ENCODE data around the gene SHE. TPM values are rescaled to one million over a fixed set of nuclear protein-coding genes. Genes with fewer than 3 reads are reported as not detected.

Gene SHE
- total RNA-seq, 1 experiment from 2014 or later = 0.11 TPM

DNA sequence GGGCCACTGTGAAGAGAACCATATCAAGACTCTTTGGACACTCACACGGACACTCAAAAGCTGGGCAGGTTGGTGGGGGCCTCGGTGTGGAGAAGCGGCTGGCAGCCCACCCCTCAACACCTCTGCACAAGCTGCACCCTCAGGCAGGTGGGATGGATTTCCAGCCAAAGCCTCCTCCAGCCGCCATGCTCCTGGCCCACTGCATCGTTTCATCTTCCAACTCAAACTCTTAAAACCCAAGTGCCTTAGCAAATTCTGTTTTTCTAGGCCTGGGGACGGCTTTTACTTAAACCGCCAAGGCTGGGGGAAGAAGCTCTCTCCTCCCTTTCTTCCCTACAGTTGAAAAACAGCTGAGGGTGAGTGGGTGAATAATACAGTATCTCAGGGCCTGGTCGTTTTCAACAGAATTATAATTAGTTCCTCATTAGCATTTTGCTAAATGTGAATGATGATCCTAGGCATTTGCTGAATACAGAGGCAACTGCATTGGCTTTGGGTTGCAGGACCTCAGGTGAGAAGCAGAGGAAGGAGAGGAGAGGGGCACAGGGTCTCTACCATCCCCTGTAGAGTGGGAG is 36.5 kb downstream of the SHE start:
- in situ Hi-C loops (cut with HindIII; ENCODE audit: low pct_unique_long_range_greater_than_20kb, low sequenced_read_pairs) = no loop called here
- DNase-seq (ENCODE audit: low read depth, low spot score) = no peak

DNA sequence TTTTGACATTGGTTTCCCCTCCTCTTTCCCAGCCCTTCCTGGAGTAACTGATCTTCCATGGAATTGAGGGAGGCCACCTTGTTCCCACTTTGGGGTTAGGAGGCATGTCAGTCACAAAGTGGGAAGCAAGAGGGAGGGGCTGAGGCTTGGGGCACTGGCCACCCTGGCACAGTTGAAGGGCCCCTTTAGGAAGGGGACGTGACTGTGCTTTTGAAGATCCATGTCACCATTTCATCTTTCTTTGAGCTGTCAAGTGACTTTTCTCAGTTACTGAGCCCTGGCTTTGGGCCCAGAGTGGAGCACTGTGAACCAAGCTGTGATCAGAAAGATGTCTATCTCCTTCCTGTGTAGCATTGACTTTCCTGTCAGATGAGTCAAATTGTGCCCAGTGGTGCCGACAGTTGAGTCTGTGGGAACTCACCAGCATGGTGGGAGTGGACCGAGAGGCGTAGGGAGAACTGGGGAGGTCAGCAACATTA is 38.7 kb downstream of the SHE start:
- no peak for DNase-seq (ENCODE audit: low read depth, low spot score)
- in situ Hi-C loops (cut with HindIII; ENCODE audit: low pct_unique_long_range_greater_than_20kb, low sequenced_read_pairs) = no loop called here

DNA sequence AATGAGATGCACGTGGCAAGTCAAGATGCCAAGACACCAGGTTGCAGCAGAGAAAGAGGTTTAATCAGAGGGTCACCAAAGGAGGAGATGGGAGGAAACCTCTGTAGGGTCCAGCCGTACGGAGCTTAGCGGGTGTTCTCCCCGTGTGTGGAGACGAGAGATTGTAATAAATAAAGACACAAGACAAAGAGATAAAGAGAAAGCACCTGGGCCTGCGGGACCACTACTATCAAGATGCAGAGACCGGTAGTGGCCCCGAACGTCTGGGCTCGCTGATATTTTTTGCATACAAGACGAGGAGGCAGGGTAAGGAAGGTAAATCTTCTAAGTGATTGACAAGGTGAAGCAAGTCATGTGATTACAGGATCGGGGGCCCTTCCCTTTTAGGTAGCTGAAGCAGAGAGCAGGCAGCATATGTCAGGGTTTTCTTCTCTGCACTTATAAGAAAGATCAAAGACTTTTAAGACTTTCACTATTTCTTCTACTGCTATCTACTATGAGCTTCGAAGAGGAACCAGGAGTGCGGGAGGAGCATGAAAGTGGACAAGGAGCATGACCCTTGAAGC is 41.4 kb downstream of the SHE start:
- in situ Hi-C loops (cut with HindIII; ENCODE audit: low pct_unique_long_range_greater_than_20kb, low sequenced_read_pairs) = no loop called here
- no peak for DNase-seq (ENCODE audit: low read depth, low spot score)

DNA sequence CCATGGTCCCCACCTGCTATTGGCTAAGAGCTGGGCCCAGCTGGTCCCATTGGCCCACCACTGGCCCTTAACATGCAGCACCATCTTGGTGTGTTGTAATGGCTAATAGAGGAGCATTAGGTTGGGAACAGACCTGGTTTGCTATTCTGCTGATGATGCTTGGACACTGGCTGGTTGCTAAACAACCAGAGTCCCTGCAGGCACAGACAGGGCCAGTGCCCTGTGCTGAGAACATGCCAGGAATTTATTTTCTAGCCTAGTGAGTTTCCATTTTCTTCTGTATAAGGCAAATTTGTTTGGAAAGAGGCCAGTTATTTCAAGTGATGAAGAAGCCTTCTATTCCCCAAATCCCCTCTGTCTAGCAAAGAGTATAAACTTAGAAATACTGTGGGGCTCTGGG is 43.1 kb downstream of the SHE start:
- in situ Hi-C loops (cut with HindIII; ENCODE audit: low pct_unique_long_range_greater_than_20kb, low sequenced_read_pairs) = no loop called here
- no peak for DNase-seq (ENCODE audit: low read depth, low spot score)

DNA sequence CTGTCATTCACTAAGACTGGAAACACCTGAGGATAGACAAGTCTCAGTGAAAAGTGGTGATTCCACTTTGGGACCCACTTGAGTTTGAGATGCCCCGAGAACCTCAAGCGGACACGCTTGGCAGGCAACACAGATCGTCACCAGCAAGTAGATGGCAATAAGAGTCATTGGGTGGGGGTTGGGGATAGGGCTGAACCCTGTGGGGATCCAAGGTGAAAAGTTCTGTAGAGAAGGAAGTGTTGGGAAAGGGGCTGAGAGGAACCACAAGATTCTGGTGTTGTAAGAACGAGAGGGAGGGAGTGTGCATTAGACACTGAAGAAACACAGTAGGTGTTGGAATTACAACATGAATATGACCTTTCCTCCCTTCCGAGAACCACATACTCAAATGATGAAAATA is 45.6 kb downstream of the SHE start:
- in situ Hi-C loops (cut with HindIII; ENCODE audit: low pct_unique_long_range_greater_than_20kb, low sequenced_read_pairs) = no loop called here
- no peak for DNase-seq (ENCODE audit: low read depth, low spot score)

DNA sequence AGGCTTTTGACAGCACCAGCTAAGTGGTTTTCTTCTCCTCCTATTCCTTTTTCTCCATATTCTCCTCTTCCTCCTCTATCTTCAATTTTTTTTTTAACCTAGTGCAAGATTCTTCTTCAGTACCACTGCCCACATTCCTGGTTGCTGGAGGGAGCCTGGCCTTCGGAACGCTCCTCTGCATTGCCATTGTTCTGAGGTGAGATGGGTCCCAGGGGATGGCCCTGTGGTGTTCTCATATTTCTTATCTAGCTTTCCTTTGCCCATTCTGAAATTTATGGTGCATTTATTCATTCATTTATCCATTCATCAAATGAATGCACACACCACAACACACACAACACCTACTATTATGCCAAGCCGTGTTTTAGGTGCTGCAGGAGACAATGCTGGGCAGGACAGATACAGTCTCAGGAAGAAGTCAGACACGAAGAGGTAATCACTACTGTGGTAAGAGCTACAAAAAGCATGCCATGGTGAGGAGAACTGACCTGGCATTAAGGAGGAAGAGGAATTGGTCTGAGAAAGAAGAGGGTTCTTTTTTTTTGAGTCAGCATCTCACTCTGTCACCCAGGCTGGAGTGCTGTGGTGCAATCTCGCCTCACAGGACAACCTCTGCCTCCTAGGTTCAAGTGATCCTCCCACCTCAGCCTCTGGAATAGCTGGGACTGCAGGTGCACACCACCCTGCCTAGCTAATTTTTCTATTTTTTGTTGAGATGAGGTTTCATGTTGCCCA is 47.7 kb downstream of the SHE start:
- in situ Hi-C loops (cut with HindIII; ENCODE audit: low pct_unique_long_range_greater_than_20kb, low sequenced_read_pairs) = no loop called here
- no peak for DNase-seq (ENCODE audit: low read depth, low spot score)

DNA sequence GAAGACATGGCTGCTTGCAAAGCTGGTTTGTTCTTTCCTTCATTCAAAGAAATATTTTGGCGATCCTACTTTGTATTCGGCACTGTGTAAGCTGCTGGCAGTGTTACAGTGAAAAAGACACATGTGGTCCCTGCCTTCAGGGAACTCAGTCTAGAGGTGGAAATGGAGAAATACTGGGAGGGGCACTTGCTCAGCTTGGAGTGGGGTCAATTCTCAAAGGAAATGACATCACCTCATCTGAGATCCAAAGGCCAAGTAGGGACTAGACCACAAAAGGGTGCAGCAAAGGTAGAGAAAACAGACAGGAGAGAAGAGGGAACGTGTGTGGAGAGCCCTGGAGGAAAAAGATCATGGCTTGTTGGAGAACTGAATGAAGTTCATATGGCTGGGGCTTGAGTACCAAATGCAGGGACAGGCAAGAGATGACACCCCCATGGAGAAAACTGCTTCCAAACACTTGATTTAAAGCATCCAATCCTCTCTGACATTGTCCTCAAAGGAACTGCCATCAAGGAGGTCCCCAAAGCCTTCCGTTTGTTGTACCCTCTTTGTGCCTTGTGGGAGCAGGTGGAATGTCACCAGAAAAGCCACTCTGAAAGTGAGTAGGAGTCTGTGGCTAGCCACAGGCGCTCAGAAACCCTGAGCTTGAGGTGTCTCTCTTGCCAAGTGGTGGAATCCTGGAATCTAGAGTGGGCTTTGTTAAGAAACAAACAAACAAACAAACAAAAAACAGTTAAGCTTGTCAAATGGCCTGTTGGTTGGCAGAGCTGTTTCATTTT is 48.4 kb downstream of the SHE start:
- no peak for DNase-seq (ENCODE audit: low read depth, low spot score)
- in situ Hi-C loops (cut with HindIII; ENCODE audit: low pct_unique_long_range_greater_than_20kb, low sequenced_read_pairs) = no loop called here

DNA sequence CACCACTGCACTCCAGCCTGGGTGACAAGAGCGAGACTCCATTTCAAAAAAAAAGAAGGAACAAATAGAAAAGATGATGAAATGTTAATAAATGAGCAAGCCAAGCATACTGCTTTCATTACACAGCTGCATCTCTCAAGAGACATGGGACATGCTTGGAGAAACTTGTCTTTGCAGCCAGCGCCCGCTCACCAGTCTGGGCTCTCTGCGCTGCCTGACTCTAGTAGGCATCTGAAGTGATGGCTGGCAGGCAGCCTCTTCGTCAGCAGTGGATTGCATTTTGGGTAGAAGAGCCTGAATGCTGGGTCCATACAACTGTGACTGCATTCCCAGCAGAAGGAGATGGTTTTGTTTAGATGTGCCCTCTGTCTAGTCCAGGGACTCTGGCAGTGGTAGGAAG is 49.1 kb downstream of the SHE start:
- in situ Hi-C loops (cut with HindIII; ENCODE audit: low pct_unique_long_range_greater_than_20kb, low sequenced_read_pairs) = no loop called here
- DNase-seq (ENCODE audit: low read depth, low spot score) = no peak

DNA sequence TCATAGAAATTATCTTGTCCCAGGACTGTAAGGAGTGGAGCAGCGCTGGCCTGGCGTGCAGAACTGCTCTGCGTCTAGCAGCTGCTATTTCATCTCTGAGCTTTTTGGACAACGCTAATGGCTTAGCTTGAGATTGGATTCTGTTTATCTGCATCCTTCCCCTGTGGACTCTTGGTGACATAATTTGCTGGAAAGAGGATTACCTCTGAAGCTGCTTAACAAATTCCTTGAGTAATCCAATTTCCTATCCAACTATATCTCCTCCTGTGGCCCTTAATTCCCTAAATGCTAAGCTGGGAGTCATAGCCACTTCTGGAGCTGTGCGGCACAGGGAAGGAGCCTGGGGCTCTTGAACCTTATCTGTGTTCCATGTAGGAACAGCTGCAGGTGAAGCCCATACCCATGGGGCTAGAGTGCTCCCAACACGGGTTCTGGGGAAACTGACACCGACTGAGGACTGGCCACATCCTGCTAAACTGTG is 53.8 kb downstream of the SHE start:
- in situ Hi-C loops (cut with HindIII; ENCODE audit: low pct_unique_long_range_greater_than_20kb, low sequenced_read_pairs) = no loop called here
- DNase-seq (ENCODE audit: low read depth, low spot score) = no peak

DNA sequence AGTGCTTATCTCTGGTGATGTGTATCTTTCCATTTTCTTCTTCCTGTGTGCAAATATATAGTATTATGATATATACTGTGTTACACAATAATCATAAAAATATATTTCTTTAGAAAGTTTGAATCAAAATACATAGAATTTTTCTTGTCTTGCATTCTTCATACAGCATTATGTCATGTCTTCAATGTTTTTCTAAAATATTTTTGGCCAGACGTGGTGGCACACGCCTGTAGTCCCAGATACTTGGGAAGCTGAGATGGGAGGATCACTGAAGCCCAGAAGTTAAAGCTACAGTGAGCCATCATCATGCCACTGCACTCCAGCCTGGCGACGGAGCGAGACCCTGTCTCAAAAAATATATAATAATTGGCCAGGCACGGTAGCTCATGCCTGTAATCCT is 55.4 kb downstream of the SHE start:
- DNase-seq (ENCODE audit: low read depth, low spot score) = no peak
- in situ Hi-C loops (cut with HindIII; ENCODE audit: low pct_unique_long_range_greater_than_20kb, low sequenced_read_pairs) = no loop called here

DNA sequence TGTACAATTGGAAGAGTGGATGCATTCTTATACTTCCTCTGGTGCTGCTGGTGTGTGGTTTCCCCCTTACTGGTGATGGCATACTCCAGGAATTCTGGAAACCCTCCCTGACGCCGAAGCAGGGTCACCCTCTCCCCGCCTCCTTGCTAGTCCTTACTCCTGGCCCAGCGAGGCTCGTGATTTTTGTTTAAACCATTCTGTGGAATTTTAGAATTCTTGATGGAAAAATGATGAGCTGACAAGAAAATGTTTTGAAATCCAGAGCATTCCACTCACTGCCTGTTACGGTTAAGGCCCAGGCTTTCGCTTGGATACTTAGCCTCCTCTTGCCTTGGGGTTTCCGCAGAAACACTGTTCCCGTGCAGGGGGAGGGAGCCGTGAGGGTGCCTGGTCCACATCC is 55.9 kb downstream of the SHE start:
- DNase-seq (ENCODE audit: low read depth, low spot score) = no peak
- in situ Hi-C loops (cut with HindIII; ENCODE audit: low pct_unique_long_range_greater_than_20kb, low sequenced_read_pairs) = no loop called here

DNA sequence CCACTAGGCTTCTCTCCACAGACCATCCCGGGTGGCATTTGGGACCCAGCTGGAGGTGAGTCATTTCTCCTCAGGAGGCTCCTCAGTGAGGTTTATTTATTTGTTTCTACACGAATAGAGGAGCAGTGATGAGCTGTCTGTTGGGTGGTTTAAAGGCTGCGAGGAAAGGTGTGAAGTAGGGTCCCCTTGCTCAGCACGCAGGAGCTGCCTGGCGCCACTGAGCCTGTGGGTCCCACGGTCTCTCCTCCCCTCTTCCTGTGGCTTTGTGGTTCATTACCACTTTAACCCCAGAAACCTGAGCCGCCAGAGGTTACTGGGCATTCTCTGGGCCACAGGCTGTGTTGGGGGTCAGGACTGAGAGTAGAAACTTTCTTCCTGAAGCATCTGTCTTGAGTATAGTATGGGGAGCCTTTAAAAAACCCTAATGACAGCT is 57.2 kb downstream of the SHE start:
- in situ Hi-C loops (cut with HindIII; ENCODE audit: low pct_unique_long_range_greater_than_20kb, low sequenced_read_pairs) = no loop called here
- no peak for DNase-seq (ENCODE audit: low read depth, low spot score)

DNA sequence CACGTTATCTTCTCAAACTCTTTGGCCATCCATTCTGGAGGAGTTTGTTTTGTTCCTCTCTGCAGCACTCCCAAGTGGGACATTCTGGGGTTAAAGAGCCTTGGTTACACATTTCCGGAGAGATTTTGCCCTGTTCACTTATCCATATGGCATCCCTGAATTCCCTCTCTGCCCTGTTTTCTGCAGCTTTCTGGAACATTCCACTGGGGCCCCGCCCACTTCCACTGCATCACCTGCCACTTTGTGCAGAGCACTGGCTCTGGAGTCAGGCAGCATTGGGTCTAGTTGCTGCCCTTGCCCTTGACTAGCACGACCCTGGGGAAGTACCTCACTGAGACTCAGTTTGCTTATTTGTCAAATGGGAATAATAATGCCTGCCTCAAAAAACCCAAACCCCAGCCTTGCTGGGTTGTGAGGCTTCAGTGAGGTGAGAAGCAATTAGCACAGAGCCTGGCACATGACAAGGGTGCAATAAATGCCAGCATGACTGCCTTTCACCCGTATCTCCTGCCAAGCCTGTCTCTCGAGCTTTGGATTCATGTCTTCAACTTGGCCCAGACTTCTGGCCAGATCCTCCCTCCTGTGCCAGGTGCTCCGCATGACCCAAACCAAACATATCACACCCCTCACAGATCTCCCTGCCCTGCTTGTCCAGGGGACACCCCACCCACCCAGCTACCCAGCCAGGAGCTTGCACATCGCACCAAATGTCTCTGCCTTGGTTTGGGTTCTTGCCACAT is 58.8 kb downstream of the SHE start:
- in situ Hi-C loops (cut with HindIII; ENCODE audit: low pct_unique_long_range_greater_than_20kb, low sequenced_read_pairs) = no loop called here
- no peak for DNase-seq (ENCODE audit: low read depth, low spot score)

DNA sequence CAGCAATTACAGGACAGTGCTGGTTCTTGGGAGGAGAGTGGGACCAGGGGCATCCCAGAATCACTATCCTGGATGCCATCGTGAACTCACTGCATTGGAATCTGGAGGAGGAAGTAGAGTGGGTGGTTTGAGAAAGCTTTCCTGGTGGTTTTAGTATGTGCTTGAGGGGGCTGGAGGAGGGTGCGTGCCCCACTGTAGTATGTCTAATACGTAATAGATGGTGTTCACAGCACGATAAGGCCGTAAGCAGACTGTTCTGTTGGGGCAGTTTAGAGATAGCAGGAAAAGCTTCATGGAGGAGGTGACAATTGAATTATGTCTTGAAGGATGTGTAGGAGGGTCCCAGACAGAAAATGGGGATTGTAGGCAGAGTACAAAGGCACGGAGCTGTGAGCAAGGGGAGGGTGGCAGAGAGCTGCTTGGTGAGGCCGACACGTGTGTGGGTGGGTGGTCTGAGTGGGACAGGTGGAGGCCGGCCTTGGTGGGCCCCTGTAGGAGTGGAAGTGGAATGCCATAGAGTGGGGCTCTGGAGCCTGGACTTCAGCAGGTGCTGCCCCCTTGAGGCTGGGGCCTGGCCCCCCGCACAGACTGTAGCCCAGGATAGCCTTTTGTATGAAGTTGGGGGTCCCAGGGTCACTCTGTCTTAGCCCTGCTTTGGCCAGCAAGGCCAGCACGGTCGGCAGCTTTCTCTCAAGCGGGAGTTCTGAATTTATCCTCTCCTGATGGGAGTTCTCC is 60.0 kb downstream of the SHE start:
- in situ Hi-C loops (cut with HindIII; ENCODE audit: low pct_unique_long_range_greater_than_20kb, low sequenced_read_pairs) = no loop called here
- DNase-seq (ENCODE audit: low read depth, low spot score) = no peak

DNA sequence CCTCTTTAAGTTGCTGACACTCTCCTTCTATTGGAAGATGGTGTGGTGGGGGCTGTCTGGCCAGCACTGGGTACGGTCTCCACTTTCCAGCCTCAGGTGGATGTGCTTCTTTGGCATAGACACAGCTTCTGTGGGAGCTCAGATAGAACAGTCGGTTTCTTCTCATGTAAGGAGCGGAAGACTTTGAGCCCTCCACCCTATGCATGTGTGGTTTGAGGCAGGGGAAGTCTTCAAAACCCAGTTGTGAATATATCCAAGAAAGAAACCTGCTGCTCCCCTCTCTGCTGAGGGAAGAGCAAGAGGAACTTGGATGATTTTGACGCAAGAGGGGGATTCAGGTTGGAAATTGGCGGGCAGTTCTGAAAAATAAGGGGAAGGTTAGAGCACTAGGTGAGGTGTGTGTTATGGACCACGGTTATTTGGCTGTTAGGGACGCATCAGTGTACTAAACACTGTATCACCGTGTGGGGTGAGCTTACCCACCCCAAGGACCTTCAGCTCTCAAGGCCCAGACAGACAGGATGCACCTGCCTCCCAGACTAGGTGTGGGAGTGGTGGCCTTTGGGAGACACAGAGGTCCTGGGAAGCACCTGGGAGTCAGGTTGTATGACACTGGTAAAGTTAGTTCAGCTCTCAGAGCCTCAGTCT is 60.8 kb downstream of the SHE start:
- DNase-seq (ENCODE audit: low read depth, low spot score) = no peak
- in situ Hi-C loops (cut with HindIII; ENCODE audit: low pct_unique_long_range_greater_than_20kb, low sequenced_read_pairs) = no loop called here

DNA sequence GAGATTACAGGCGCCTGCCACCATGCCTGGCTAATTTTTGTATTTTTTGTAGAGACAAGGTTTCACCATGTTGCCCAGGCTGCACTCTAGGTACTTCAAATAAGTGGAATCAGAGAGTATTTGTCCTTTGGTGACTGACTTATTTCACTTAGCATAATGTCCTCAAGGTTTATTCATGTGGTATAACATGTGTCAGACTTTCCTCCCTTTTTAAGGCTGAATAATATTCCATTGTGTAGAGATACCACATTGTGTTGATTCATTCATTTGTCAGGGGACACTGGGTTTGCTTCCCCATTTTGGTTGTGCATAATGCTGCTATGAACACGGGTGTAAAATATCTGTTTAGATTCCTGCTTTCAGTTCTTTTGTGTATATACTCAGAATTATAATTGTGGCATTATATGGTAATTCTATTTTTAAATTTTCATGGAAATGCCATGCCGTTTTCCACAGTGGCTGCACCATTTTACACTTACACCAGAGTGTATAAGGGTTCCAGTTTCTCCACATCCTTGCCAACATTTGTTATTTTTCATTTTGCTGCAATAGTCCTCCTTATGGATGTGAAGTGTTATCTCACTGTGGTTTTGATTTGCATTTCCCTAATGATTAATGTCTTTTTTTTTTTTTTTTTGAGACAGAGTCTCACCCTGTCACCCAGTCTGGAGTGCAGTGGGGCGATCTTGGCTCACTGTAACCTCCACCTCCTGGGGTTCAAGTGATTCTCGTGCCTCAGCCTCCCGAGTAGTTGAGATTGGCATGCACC is 62.0 kb downstream of the SHE start:
- DNase-seq (ENCODE audit: low read depth, low spot score) = no peak
- in situ Hi-C loops (cut with HindIII; ENCODE audit: low pct_unique_long_range_greater_than_20kb, low sequenced_read_pairs) = no loop called here

All from SK-MEL-5 (cell line).